Stomach (tissue), 9 donors: ENCODE data around the gene DRD1. TPM values are rescaled to one million over a fixed set of nuclear protein-coding genes. Genes with fewer than 3 reads are reported as not detected.

Source experiments
- DNase-seq, 2 donors: peaks; one replicate each; pipeline versions ENCODE4 v3.0.0 to v3.0.0-alpha.2; 2013 to 2019
- H3K27ac ChIP-seq, 5 donors: fragments of 200-600 bp in 4 of 5; sonication (generic) in 4 of 5; one replicate each; pipeline ENCODE4 v1.5.1; 2013 to 2019; ENCODE audit warnings: mild to moderate bottlenecking in 1 of 5, moderate library complexity in 1 of 5
- H3K27me3 ChIP-seq, 3 donors: fragments of 200-600 bp; sonication (generic); one replicate each; pipeline ENCODE4 v1.5.1; 2017 to 2019; ENCODE audit warnings: mixed run types in 1 of 3
- H3K36me3 ChIP-seq, 4 donors: fragments of 200-600 bp; sonication (generic); 1 replicate in 3 of 4; 2 replicates in 1 of 4; pipeline ENCODE4 v1.5.1; 2016 to 2019
- H3K4me1 ChIP-seq, 4 donors: fragments of 200-600 bp; sonication (generic); one replicate each; pipeline ENCODE4 v1.5.1; 2016 to 2019
- H3K4me3 ChIP-seq, 4 donors: fragments of 200-600 bp; sonication (generic) in 3 of 4; one replicate each; pipeline ENCODE4 v1.5.1; 2016 to 2019; ENCODE audit warnings: mild to moderate bottlenecking in 1 of 4
- H3K9me3 ChIP-seq, 4 donors: fragments of 200-600 bp; sonication (generic); one replicate each; pipeline ENCODE4 v1.5.1; 2016 to 2019
- EP300 ChIP-seq: sonication (generic); formaldehyde crosslinking; IDR thresholded peaks from one replicate; pipeline ENCODE4 v1.6.1; 2017; ENCODE audit warnings: antibody characterized with exemption
- POLR2A ChIP-seq, 4 donors: fragments of 450-650 bp; IDR thresholded peaks; one replicate each; pipeline ENCODE4 v1.6.1; 2016; ENCODE audit warnings: antibody characterized with exemption in 4 of 4, control low read depth in 2 of 4, mild to moderate bottlenecking in 1 of 4, moderate library complexity in 1 of 4
- POLR2AphosphoS5 ChIP-seq, 3 donors: sonication (generic); formaldehyde crosslinking; IDR thresholded peaks; one replicate each; pipeline ENCODE4 v1.6.1; 2016; ENCODE audit warnings: antibody characterized with exemption in 3 of 3
- WGBS, 5 donors: extraction: QIAGEN DNeasy Blood & Tissue Kit in 3 of 5; methylation state at CpG; one replicate each; pipeline versions ENCODE4 v1.1.5 to v1.1.7; 2013 to 2018; 5-methylcytosine and 5-hydroxymethylcytosine counted together
- intact Hi-C: fragments of 100-400 bp; cut with DNase I; formaldehyde crosslinking; loops from one replicate; pipeline ENCODE4 v1.15.1; 2023; ENCODE audit warnings: low total_unique reads
- polyA plus RNA-seq, 3 donors: library from polyadenylated mRNA; stranded (reverse); fragments of 200-250 nt; gene quantifications; one replicate each; pipeline ENCODE4 v1.2.3, GENCODE V29; 2013
- total RNA-seq, 5 donors: library from RNA; depleted of rRNA; stranded (reverse); fragments of >200 nt; gene quantifications; one replicate each; pipeline versions ENCODE4 v1.1.0 to v1.2.3, GENCODE V29; 2014 to 2016
- TF ChIP-seq, protein P1 (sequence below), 7 experiments: fragments of 450-650 bp in 4 of 7; fragments of 200-600 bp in 3 of 7; sonication (generic) in 3 of 7; IDR thresholded peaks; one replicate each; pipeline ENCODE4 v1.5.1; 2016 to 2019; ENCODE audit warnings: antibody characterized with exemption in 7 of 7, control low read depth in 2 of 7, mild to moderate bottlenecking in 1 of 7
- donor health status: healthy with polysubstance abuse.
- donor health status: Bipolar disorder and iron deficiency.
- donor health status: healthy.

Gene DRD1
- total and polyA plus RNA-seq, 8 donors: 0.08 to 0.55 TPM; not detected in 6

DNA sequence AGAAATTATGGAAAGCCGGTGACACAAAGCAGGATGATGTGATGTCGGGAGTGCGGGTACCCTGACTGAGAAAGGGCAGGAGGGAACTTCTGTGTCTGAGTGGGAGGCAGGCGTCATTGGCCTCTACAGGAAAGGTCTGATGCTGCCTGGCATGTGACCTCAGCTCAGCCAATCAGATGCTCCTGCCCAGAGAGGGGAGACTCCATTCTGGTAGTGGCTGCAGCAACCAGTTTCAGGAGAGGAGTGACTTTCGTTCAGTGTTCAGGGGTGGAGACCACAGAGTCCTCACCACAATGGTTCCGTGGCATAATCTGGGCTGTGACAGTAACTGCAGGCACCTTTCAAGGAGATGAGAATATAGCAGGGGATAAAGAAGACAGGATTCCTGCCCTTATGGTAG lies 27.6 kb upstream of the DRD1 start:
- H3K36me3 ChIP-seq: no peaks in the 10 kb centered on the region
- no peaks in the 10 kb centered on the region for H3K4me1 ChIP-seq
- TF ChIP-seq POLR2A (IDR thresholded peaks at IDR 0.05) (no peak), EP300 (no peak), POLR2AphosphoS5 (IDR thresholded peaks at IDR 0.05) (no peak)
- TF ChIP-seq, protein P1, sequence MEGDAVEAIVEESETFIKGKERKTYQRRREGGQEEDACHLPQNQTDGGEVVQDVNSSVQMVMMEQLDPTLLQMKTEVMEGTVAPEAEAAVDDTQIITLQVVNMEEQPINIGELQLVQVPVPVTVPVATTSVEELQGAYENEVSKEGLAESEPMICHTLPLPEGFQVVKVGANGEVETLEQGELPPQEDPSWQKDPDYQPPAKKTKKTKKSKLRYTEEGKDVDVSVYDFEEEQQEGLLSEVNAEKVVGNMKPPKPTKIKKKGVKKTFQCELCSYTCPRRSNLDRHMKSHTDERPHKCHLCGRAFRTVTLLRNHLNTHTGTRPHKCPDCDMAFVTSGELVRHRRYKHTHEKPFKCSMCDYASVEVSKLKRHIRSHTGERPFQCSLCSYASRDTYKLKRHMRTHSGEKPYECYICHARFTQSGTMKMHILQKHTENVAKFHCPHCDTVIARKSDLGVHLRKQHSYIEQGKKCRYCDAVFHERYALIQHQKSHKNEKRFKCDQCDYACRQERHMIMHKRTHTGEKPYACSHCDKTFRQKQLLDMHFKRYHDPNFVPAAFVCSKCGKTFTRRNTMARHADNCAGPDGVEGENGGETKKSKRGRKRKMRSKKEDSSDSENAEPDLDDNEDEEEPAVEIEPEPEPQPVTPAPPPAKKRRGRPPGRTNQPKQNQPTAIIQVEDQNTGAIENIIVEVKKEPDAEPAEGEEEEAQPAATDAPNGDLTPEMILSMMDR (IDR thresholded peaks at IDR 0.05): no peak
- H3K4me3 ChIP-seq: no peak overlapping the region
- H3K9me3 ChIP-seq: no peaks in the 10 kb centered on the region
- peak in 1 of 2 donors; percentile 30 for DNase-seq
- intact Hi-C loops: no loop called here
- 55 to 82% (median 68%) methylated on average over 6 of the region's 6 CpGs for WGBS, 5 donors
- H3K27ac ChIP-seq: no peak overlapping the region
- H3K27me3 ChIP-seq: peaks cover 0 to 7% (median 4%) of the 10 kb centered on the region in 3 donors

DNA sequence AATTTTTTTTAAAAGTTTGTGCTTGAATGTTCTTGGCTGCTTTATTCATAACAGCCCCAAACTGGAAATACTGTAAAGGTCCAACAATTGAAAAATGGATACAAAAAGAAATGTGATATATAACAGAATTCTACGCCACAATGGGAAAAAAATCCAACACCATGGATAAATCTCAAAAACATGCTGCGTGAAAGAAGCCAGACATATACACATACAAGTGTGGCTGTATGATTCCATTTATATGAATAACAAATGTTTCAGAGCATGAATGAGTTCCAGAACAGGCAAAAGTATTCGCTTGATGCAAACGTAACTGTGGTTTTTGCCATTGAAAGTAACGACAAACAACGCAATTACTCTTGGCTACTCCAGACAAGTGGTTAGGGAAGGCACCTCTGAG lies 27.2 kb upstream of the DRD1 start:
- peaks cover 0 to 9% (median 4%) of the 10 kb centered on the region in 3 donors for H3K27me3 ChIP-seq
- H3K36me3 ChIP-seq: no peaks in the 10 kb centered on the region
- H3K27ac ChIP-seq: no peak overlapping the region
- intact Hi-C loops: no loop called here
- no peak overlapping the region for H3K4me3 ChIP-seq
- TF ChIP-seq EP300: no peak
- TF ChIP-seq, protein P1 (IDR thresholded peaks at IDR 0.05): no peak
- no peak for TF ChIP-seq POLR2AphosphoS5 (IDR thresholded peaks at IDR 0.05)
- no peak for TF ChIP-seq POLR2A (IDR thresholded peaks at IDR 0.05)
- 77 to 93% (median 90%) methylated on average over 6 of the region's 6 CpGs for whole genome bisulfite sequencing, 5 donors
- peak in 1 of 2 donors; percentile 48 for DNase-seq
- no peaks in the 10 kb centered on the region for H3K4me1 ChIP-seq
- no peaks in the 10 kb centered on the region for H3K9me3 ChIP-seq

GRCh38 chr5:175470781-175471180 lies 26.8 kb upstream of the DRD1 start:
- H3K27ac ChIP-seq: no peak overlapping the region
- WGBS, 5 donors: 44 to 66% (median 55%) methylated on average over 5 of the region's 5 CpGs
- intact Hi-C loops: no loop called here
- H3K9me3 ChIP-seq: no peaks in the 10 kb centered on the region
- H3K4me1 ChIP-seq: no peaks in the 10 kb centered on the region
- no peak overlapping the region for H3K4me3 ChIP-seq
- H3K36me3 ChIP-seq: no peaks in the 10 kb centered on the region
- H3K27me3 ChIP-seq: peaks cover 0 to 11% (median 4%) of the 10 kb centered on the region in 3 donors
- TF ChIP-seq POLR2AphosphoS5 (IDR thresholded peaks at IDR 0.05): no peak
- no peak for TF ChIP-seq POLR2A (IDR thresholded peaks at IDR 0.05)
- TF ChIP-seq EP300: no peak
- TF ChIP-seq, protein P1 (IDR thresholded peaks at IDR 0.05): no peak
- peak in 1 of 2 donors; percentile 68 for DNase-seq

GRCh38 chr5:175469916-175470315 lies 25.9 kb upstream of the DRD1 start:
- no peaks in the 10 kb centered on the region for H3K9me3 ChIP-seq
- peaks cover 0 to 11% (median 4%) of the 10 kb centered on the region in 3 donors for H3K27me3 ChIP-seq
- H3K36me3 ChIP-seq: no peaks in the 10 kb centered on the region
- H3K27ac ChIP-seq: no peak overlapping the region
- TF ChIP-seq EP300: no peak
- no peak for DNase-seq
- no peaks in the 10 kb centered on the region for H3K4me1 ChIP-seq
- 50 to 69% (median 61%) methylated on average over 3 of the region's 3 CpGs for WGBS, 5 donors
- H3K4me3 ChIP-seq: no peak overlapping the region
- intact Hi-C loops: no loop called here

- H3K4me1 ChIP-seq: no peaks in the 10 kb centered on the region
- H3K36me3 ChIP-seq: no peaks in the 10 kb centered on the region
- WGBS, 5 donors: 89 to 98% (median 96%) methylated on average over 1 of the region's 1 CpG
- no peak for TF ChIP-seq EP300
- no peak for TF ChIP-seq POLR2AphosphoS5 (IDR thresholded peaks at IDR 0.05)
- TF ChIP-seq POLR2A (IDR thresholded peaks at IDR 0.05): no peak
- TF ChIP-seq, protein P1 (IDR thresholded peaks at IDR 0.05): no peak
- no peak for DNase-seq
- no peak overlapping the region for H3K4me3 ChIP-seq
- H3K27ac ChIP-seq: no peak overlapping the region
- H3K27me3 ChIP-seq: peaks cover 0 to 11% (median 4%) of the 10 kb centered on the region in 3 donors
- intact Hi-C loops: no loop called here
- H3K9me3 ChIP-seq: no peaks in the 10 kb centered on the region
Measured at GRCh38 chr5:175468892-175469291, 24.9 kb upstream of the DRD1 start.
